GM18861 (cell line): ENCODE results near the gene WNT3A.

Experiments used
- ATAC-seq: cut with Tn5 transposase; IDR thresholded peaks from one replicate; pipeline ENCODE4 v1.9.1; 2021; ENCODE audit not compliant: unreplicated experiment

WNT3A gene

GRCh38 chr1:228082918-228083870 is 76.4 kb downstream of the WNT3A start:
- ATAC-seq, result peak; percentile 4

- ATAC-seq, result no peak
Measured at GRCh38 chr1:228083871-228084278, 77.1 kb downstream of the WNT3A start.

DNA sequence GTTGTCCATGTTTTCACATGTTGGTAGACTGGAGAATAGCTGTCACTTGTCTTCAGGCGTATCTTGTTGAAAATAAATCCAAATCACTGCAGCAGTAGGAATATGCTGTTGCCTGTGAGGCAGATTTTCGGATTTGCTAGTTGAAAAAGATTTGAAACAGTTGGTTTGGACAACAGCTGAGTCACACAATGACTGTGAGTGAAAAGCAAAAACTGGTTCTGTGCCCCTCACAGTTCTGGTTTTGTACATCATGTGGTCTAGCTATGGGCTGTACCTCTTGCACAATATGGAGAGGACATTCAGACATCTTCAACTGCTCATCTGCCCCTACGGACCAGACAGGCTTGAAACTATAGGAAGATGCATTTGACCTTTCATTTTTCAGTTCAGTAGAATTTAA is 77.5 kb downstream of the WNT3A start:
- ATAC-seq, result no peak

GRCh38 chr1:228084797-228085196 is 78.0 kb downstream of the WNT3A start:
- no peak for ATAC-seq

- no peak for ATAC-seq
Measured at GRCh38 chr1:228085287-228085951, 78.6 kb downstream of the WNT3A start.

DNA sequence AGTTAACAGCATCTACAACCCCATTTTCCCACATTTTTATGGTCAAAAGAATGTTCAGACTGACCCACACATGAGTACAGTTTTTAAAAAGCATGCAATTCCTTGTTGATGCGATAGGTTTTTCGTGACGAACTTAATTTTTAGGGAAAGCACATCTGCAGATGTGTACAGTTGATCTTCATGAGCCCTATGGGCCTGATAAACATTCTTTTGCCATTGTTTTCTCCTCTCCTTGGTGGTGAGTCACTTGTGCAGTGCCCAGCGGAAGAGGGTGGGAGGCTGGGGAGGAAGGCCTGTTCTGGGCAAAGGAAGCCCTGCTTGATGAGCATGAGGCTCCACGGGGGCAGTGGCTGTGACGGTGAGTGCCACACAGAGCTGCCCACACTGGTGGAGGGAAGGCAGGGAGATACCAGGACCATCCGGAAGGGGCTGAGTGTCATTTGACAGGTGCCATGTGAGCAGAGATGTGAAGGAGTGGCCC is 81.0 kb downstream of the WNT3A start:
- no peak for ATAC-seq

DNA sequence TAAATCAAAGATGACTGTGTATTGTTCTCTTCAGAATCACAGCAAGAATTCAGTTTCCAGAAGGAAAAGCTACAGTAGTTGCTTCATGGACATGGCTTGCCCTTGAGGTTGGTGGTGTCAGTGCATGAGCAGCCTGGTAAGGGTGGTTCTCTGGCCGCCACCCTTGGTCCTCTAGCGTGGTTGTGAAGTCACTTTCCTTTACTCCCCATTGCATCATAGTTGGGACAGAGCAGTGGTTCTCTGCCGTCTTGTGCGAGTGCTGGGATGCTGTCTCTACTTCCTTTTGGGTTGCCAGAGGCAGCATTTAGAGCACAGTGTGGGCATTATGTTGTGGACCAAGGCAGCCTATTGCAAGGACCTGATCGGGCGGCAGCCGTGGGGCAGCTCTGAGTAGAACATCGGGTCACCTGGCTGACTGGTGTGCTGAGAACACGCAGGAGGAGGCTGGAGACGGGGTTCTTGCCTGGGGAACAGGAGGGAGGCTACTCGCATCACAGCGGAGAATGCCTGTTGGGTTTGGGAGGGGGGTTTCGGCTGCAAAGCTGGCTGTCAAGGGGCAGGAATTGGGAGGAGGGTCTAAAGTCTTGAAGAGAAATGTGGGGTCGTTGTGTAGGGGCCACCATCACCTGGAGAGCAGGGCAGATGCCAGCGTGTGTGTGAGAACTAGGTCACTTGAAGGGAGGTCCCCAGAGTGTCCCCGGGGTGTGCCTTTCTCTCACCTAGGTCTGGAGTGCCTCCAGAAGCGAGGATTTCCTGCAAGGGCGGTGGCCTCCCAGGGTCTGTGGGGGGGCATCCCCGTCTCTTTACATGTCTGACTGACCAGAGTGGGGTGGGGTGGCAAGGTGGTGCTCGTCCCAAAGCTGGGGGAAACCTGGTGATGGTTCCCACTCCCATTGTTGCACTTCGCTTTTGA is 82.0 kb downstream of the WNT3A start:
- no peak for ATAC-seq

GRCh38 chr1:228089519-228090380 is 83.0 kb downstream of the WNT3A start:
- no peak for ATAC-seq

DNA sequence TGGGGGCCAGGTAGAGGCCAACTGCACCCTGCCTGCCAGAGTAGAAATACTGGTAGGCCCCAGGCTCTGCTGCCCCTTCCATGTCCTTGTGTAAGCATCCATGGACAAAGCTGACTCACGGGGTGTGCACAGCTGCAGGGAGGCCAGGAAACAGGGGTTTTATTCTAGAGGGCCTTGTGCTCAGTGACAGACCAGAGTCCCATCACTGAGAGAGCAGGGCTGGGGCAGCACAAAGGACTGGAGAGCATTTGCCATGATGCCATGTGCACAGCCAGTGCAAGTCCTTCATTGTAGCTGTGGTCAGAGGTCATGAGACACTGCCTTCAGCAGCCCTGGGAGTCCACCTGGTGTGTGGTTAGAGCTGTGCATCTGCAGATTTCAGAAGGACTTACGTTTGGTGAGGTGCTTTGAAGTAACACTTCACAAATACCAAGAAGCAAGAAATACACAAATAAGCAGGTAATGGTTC is 83.8 kb downstream of the WNT3A start:
- peak; percentile 37 for ATAC-seq

DNA sequence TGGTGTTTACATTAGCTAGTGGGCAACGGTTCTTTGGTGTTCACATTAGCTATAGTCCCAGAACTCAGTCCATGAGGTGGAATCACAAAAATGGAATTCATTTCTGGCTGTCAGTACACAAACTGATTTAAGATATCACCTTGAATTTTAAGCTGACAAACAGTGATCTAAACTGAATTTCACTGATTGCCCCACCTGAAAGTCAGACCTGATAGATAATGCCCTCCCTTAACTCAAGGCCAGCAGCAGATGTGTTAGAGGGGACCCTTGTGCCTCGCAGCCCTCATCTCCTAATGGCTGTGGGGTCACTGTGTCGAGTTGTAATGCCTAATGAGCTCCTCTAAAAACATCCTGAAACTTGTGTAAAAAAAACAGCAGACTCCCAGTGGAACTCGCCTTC is 84.3 kb downstream of the WNT3A start:
- ATAC-seq, result no peak

DNA sequence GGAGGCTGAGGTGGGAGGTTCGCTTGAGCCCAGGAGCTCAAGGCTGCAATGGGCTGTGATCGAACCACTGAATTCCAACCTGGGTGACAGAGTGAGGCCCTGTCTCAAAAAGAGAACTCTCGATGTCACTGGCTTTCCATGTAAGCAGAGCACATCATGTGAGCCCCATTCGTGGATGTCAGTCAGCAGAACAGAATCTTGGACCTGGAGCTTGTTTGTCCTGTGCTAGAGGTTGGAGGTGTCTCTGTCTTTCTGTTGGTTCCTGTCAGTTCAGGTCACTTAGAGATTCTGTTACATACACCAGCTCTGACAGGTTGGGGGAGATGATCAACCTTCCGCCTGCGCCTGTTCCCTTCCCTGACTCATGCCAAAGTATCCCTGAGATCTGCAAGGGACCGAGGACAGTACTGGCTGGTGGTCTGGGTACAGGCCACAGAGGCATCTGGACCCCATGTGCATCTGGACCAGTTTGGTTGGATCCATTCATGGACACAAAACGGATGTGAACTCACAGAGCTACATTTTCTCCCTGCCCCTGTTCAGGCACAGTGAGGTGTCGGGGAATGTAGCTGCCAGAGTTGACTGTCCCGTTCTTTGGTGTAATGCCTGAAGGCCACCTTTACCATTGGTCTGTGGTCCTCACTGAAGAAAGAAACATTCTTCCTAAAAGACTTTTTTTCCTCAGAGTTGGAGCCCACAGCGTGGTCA is 85.7 kb downstream of the WNT3A start:
- no peak for ATAC-seq

- no peak for ATAC-seq
Measured at GRCh38 chr1:228093050-228093906, 86.5 kb downstream of the WNT3A start.

- ATAC-seq, result no peak
Measured at GRCh38 chr1:228094432-228095016, 87.7 kb downstream of the WNT3A start.

DNA sequence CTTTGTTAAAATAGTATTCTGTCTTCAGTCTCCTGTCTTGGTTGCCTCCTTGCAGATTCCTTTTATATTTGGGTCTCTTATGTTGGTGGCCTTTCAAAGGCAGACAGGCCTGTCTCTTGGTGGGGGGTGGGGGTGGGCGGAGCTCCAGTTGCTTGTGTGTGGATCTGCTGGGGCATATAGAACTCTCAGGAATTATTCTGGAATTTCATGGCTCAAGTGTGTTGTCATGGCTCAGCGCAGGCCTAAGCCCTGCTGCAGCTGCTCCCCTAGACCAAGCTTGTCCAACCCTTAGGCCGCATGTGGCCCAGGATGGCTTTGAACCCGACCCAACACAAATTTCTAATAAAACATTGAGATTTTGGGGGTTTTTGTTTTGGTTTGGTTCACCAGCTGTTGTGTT is 88.4 kb downstream of the WNT3A start:
- no peak for ATAC-seq

GRCh38 chr1:228095938-228096337 is 89.1 kb downstream of the WNT3A start:
- ATAC-seq, result no peak

DNA sequence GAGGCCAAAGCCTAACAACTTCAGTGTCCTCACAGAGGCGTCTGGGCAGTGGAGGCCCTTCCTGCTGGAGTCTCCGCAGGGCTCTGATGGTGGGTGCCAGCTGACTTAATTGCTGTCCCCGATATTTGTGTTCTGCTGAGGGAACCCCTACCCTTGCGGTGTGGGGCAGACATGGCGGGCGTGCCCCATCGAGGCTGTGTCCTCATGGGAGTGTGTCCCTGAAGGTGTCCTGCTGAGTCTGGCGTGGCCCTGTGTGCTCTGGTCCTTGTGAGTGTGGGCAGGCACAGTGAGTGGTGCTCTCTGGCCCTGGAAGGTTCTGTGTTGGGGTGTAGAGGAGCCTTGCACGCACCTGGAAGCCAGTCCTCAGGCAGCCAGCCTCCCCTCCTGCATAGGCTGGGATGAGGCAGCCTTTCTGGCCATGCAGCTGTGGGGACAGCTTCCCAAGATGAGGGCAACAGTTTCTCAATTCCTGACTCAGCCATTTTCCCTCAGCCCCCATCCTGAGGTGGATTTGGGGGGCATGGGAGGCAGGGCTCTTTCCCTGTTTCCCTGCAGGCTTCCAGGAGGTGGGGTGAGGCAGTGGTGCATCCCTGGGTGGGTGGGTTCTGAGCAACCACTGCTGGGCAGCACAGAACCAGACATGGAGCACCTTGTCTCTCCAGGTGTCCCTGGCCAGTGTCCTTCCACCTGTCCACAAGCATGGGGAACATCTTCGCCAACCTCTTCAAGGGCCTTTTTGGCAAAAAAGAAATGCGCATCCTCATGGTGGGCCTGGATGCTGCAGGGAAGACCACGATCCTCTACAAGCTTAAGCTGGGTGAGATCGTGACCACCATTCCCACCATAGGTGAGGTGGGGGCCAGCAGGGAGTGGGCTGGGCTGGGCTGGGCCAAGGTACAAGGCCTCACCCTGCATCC is 89.9 kb downstream of the WNT3A start:
- ATAC-seq, result no peak
